GM12874 (cell line): ENCODE data around the gene GAD1.
A peak's percentile ranks its signal among the peaks of the same experiment; 100 is the strongest.

Source experiments
- TF ChIP-seq, protein P1 (sequence below): IDR thresholded peaks from 2 replicates; pipeline ENCODE4 v1.5.1; 2011; ENCODE audit warnings: low read depth, mild to moderate bottlenecking, control low read depth, low read length, moderate library complexity; ENCODE audit not compliant: insufficient read depth

Gene GAD1

GRCh38 chr2:170814533-170815230 lies 2.0 kb upstream of the GAD1 start:
- TF ChIP-seq, protein P1, sequence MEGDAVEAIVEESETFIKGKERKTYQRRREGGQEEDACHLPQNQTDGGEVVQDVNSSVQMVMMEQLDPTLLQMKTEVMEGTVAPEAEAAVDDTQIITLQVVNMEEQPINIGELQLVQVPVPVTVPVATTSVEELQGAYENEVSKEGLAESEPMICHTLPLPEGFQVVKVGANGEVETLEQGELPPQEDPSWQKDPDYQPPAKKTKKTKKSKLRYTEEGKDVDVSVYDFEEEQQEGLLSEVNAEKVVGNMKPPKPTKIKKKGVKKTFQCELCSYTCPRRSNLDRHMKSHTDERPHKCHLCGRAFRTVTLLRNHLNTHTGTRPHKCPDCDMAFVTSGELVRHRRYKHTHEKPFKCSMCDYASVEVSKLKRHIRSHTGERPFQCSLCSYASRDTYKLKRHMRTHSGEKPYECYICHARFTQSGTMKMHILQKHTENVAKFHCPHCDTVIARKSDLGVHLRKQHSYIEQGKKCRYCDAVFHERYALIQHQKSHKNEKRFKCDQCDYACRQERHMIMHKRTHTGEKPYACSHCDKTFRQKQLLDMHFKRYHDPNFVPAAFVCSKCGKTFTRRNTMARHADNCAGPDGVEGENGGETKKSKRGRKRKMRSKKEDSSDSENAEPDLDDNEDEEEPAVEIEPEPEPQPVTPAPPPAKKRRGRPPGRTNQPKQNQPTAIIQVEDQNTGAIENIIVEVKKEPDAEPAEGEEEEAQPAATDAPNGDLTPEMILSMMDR: no peak

DNA sequence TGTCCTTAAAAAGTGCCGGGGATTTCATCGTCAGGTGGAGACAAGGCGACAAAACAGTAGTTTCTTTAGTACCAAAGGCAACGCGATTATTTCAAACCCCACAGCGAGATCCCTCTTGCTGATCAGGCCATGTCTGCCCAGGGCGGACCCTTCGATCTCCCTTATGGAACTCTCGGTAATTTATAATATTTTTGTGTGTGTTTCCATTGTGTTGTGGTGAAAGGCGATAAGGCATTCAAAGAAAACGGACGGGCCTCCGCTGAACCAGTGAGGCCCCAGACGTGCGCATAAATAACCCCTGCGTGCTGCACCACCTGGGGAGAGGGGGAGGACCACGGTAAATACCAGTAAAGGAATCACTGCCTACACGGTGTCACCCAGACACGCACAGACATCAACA lies 1.4 kb upstream of the GAD1 start:
- TF ChIP-seq, protein P1: no peak

DNA sequence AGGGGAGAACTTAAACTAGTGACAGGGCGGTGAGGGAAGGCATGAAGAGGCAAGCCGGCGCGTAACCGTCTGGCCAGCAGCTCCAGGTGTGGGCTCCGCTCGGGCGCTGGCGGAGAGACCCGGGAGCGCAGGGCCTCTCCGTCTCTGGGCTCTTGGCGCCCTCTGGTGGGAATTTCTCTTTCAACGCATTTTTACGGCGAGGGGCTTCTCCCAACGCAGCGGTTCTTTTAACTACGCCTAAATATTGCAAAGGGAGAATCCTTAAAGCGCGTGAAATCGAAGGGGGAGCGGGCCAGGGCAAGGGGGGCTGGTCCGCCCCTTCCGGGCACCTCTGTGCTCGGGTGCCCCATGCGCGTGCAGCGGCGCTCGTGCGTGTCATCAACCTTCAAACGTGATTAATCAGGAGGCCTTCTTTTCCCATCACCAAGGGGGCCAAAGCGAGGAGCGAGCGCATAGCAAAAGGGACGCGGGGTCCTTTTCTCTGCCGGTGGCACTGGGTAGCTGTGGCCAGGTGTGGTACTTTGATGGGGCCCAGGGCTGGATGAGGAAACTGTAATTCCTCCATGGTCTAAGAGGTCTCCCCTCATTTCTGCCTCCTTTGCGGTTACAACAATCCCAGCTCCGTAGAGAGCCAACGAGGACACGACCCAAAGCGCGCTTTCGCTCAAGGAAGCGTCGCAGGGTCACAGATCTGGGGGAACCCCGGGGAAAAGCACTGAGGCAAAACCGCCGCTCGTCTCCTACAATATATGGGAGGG lies 762 bp upstream of the GAD1 start:
- TF ChIP-seq, protein P1: peak; percentile 68

DNA sequence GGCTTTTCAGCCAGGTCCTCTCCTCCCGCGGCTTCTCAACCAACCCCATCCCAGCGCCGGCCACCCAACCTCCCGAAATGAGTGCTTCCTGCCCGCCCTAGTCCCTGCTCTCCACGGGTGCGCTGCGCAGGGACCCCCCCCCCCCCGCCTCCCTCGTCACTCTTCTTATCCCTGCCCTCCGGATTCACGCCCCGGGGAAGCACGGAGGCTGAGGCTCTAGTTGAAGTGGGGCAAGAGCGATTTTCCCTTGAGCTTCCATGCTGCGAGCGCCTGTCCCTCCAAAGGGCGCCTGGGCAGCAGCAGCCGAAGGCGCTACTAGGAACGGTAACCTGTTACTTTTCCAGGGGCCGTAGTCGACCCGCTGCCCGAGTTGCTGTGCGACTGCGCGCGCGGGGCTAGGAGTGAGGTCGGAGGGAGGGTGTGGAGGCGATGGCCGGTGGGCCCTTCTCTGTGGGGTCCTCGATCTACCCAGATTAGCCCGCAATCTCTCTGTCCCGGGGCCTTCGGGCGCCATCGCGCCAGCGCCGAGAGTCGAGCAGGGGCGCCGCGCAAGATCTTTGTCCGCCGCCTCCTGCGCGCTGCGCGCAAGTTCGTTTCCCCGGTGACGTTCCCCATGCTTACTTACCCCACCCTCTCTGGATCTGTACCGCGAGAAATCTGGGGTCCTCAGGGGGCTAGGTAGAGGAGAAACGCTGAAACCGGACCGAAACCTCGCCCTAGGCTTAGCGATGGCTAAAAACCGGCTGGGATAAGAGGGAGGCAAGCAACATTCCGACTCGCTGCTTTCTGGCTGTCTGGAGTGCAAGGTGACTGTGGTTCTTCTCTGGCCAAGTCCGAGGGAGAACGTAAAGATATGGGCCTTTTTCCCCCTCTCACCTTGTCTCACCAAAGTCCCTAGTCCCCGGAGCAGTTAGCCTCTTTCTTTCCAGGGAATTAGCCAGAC lies 677 bp downstream of the GAD1 start:
- TF ChIP-seq, protein P1: no peak

GRCh38 chr2:170818036-170818751 lies 1.5 kb downstream of the GAD1 start:
- TF ChIP-seq, protein P1: no peak

DNA sequence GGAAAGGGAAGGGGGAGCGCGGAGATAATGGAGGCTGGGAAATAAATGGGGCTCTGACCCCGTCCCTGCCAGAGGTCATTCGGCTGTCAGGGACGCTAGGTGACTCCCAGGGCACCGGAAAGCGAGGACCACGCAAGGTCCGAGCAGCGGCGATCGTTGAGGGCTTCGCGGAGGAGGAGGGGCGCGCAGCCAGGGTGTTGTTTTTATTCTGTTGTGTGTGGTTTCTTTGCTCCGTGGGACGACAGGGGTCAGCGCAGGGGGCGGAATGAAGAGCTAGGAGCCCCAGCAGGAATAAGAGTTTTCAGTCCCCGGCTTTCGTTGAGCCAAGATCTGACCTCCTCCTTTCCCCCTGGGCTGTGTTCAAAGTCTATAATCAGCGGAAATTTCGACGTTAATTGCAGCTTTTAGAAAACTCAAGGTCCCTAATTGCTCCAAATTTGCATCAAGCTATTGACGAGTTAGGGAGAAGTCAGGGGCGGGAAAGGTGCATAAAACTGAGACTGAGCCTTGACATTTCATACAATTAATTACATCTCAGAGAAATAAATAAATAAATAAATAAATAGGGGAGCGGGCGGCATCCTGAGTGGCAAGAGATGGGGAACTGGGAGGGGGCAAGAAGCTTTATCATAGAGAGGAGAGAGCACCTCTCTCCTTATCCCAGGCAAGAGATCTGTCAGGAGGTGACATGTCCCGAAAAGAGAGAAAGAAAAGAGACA lies 2.2 kb downstream of the GAD1 start:
- TF ChIP-seq, protein P1: no peak
